ENCODE measurements around the gene FHOD3.

- no peak for TF ChIP-seq CTCF (conservative IDR thresholded peaks at IDR 0.05)
- no peak for TF ChIP-seq EZH2 (IDR thresholded peaks at IDR 0.05; ENCODE audit: low read depth)
Measured at GRCh38 chr18:36378205-36378604, 80.7 kb downstream of the FHOD3 start.

Measured in PC-9 (cell line).